ENCODE results near the gene UGT1A5. TPM values are rescaled to one million over a fixed set of nuclear protein-coding genes. Genes with fewer than 3 reads are reported as not detected.

The UGT1A5 gene
- total and polyA plus RNA-seq, 2 of the 13 experiments (the other 11 are each of a cell fraction or from before 2014, with no cell fraction given) = not detected

DNA sequence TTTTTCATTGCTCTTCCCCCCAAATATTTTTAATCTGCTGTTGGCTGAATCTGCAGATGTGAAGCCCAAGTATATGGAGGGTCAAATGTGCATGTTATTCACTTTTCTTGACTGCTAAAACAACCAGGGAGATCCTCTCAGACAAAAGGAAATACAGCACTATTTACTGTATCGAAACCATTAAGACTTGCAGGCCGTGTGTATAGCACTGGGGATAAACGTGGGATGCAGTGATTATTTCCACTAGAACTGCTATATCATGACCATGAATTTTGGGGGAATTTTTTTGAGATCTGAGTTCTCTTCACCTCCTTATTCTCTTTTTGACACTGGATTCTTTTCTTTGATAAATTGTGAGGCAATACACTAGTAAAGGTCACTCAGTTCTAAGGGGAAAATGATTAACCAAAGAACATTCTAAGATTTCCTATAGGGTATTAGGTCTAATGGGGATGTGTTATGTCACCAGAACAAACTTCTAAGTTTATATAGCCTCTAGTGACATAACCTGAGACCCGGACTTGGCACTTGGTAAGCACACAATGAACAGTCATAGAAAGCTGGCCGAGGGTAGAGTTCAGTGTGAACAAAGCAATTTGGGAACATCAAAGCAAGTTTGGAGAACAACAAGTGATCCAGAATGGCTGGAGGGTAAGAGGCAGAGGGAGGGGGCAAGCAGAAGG, 32.5 kb downstream of the UGT1A5 start (continued):
- TF ChIP-seq ZNF10 (CRISPR knock-in tag; IDR thresholded peaks at IDR 0.05; ENCODE audit: borderline replicate concordance, low read depth) (no peak), RCOR2 (CRISPR knock-in tag; IDR thresholded peaks at IDR 0.05) (peak; percentile 96), ZNF546 (CRISPR knock-in tag; conservative IDR thresholded peaks at IDR 0.05) (no peak; the same call in 1 of the 2 replicates), CCDC6 (CRISPR knock-in tag; IDR thresholded peaks at IDR 0.05) (no peak), BRCA1 (CRISPR knock-in tag; IDR thresholded peaks at IDR 0.05) (peak; percentile 70; the same call in 1 of the 2 replicates), RBM22 (optimal IDR thresholded peaks at IDR 0.05; ENCODE audit: low read length) (peak; percentile 39), YEATS2 (CRISPR knock-in tag; IDR thresholded peaks at IDR 0.05; ENCODE audit: borderline replicate concordance) (peak; percentile 66; the same call in 1 of the 2 replicates), KAT8 (CRISPR knock-in tag; IDR thresholded peaks at IDR 0.05) (peak; percentile 77), FOXC1 (CRISPR knock-in tag; IDR thresholded peaks at IDR 0.05; ENCODE audit: borderline replicate concordance) (peak; percentile 69; the same call in 1 of the 2 replicates), ZNF138 (CRISPR knock-in tag; IDR thresholded peaks at IDR 0.05; ENCODE audit: low read depth) (no peak), ERF (CRISPR knock-in tag; IDR thresholded peaks at IDR 0.05) (peak; percentile 98), ATF1 (CRISPR knock-in tag; IDR thresholded peaks at IDR 0.05) (peak; percentile 86), ZBTB7B (CRISPR knock-in tag; IDR thresholded peaks at IDR 0.05) (peak; percentile 71), ZNF644 (CRISPR knock-in tag; IDR thresholded peaks at IDR 0.05; ENCODE audit: low read depth) (peak; percentile 65), ELF3 (CRISPR knock-in tag; IDR thresholded peaks at IDR 0.05) (peak; percentile 88), KLF9 (CRISPR knock-in tag; IDR thresholded peaks at IDR 0.05; ENCODE audit: low read depth) (peak; percentile 47; the same call in 1 of the 2 replicates), HDAC2 (CRISPR knock-in tag; IDR thresholded peaks at IDR 0.05) (peak; percentile 98)
- TF ChIP-seq, protein P1, sequence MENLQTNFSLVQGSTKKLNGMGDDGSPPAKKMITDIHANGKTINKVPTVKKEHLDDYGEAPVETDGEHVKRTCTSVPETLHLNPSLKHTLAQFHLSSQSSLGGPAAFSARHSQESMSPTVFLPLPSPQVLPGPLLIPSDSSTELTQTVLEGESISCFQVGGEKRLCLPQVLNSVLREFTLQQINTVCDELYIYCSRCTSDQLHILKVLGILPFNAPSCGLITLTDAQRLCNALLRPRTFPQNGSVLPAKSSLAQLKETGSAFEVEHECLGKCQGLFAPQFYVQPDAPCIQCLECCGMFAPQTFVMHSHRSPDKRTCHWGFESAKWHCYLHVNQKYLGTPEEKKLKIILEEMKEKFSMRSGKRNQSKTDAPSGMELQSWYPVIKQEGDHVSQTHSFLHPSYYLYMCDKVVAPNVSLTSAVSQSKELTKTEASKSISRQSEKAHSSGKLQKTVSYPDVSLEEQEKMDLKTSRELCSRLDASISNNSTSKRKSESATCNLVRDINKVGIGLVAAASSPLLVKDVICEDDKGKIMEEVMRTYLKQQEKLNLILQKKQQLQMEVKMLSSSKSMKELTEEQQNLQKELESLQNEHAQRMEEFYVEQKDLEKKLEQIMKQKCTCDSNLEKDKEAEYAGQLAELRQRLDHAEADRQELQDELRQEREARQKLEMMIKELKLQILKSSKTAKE (CRISPR knock-in tag; IDR thresholded peaks at IDR 0.05; ENCODE audit: borderline replicate concordance) = peak; percentile 98
- TF ChIP-seq, protein P2, sequence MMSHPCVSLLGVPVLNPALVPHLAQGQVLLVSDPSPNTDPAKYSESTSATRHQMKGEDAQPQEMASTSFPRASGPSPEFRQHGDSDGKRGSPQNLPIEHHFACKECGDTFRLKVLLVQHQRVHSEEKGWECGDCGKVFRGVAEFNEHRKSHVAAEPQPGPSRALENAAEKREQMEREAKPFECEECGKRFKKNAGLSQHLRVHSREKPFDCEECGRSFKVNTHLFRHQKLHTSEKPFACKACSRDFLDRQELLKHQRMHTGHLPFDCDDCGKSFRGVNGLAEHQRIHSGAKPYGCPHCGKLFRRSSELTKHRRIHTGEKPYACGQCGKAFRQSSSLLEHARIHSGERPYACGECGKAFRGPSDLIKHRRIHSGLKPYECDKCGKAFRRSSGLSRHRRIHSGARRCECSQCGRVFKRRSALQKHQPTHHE (CRISPR knock-in tag; IDR thresholded peaks at IDR 0.05; ENCODE audit: borderline replicate concordance) = peak; percentile 67; the same call in 1 of the 2 replicates
- TF ChIP-seq, protein P3, sequence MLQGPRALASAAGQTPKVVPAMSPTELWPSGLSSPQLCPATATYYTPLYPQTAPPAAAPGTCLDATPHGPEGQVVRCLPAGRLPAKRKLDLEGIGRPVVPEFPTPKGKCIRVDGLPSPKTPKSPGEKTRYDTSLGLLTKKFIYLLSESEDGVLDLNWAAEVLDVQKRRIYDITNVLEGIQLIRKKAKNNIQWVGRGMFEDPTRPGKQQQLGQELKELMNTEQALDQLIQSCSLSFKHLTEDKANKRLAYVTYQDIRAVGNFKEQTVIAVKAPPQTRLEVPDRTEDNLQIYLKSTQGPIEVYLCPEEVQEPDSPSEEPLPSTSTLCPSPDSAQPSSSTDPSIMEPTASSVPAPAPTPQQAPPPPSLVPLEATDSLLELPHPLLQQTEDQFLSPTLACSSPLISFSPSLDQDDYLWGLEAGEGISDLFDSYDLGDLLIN (CRISPR knock-in tag; IDR thresholded peaks at IDR 0.05; ENCODE audit: borderline replicate concordance) = no peak
- TF ChIP-seq, protein P4, sequence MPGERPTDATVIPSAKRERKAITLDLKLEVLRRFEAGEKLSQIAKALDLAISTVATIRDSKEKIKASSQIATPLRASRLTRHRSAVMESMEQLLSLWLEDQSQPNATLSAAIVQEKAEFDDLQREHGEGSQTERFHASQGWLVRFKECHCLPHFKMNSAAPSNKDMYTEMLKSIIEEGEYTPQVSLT (CRISPR knock-in tag; IDR thresholded peaks at IDR 0.05; ENCODE audit: borderline replicate concordance, low read depth) = no peak
- TF ChIP-seq, protein P5, sequence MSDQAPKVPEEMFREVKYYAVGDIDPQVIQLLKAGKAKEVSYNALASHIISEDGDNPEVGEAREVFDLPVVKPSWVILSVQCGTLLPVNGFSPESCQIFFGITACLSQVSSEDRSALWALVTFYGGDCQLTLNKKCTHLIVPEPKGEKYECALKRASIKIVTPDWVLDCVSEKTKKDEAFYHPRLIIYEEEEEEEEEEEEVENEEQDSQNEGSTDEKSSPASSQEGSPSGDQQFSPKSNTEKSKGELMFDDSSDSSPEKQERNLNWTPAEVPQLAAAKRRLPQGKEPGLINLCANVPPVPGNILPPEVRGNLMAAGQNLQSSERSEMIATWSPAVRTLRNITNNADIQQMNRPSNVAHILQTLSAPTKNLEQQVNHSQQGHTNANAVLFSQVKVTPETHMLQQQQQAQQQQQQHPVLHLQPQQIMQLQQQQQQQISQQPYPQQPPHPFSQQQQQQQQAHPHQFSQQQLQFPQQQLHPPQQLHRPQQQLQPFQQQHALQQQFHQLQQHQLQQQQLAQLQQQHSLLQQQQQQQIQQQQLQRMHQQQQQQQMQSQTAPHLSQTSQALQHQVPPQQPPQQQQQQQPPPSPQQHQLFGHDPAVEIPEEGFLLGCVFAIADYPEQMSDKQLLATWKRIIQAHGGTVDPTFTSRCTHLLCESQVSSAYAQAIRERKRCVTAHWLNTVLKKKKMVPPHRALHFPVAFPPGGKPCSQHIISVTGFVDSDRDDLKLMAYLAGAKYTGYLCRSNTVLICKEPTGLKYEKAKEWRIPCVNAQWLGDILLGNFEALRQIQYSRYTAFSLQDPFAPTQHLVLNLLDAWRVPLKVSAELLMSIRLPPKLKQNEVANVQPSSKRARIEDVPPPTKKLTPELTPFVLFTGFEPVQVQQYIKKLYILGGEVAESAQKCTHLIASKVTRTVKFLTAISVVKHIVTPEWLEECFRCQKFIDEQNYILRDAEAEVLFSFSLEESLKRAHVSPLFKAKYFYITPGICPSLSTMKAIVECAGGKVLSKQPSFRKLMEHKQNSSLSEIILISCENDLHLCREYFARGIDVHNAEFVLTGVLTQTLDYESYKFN (CRISPR knock-in tag; conservative IDR thresholded peaks at IDR 0.05) = peak; percentile 99

Measured in HepG2 (cell line).